ENCODE results near the gene MYH6. TPM values are rescaled to one million over a fixed set of nuclear protein-coding genes. Genes with fewer than 3 reads are reported as not detected.

Gene MYH6
- total RNA-seq, 1 experiment from 2014 or later, result not detected

DNA sequence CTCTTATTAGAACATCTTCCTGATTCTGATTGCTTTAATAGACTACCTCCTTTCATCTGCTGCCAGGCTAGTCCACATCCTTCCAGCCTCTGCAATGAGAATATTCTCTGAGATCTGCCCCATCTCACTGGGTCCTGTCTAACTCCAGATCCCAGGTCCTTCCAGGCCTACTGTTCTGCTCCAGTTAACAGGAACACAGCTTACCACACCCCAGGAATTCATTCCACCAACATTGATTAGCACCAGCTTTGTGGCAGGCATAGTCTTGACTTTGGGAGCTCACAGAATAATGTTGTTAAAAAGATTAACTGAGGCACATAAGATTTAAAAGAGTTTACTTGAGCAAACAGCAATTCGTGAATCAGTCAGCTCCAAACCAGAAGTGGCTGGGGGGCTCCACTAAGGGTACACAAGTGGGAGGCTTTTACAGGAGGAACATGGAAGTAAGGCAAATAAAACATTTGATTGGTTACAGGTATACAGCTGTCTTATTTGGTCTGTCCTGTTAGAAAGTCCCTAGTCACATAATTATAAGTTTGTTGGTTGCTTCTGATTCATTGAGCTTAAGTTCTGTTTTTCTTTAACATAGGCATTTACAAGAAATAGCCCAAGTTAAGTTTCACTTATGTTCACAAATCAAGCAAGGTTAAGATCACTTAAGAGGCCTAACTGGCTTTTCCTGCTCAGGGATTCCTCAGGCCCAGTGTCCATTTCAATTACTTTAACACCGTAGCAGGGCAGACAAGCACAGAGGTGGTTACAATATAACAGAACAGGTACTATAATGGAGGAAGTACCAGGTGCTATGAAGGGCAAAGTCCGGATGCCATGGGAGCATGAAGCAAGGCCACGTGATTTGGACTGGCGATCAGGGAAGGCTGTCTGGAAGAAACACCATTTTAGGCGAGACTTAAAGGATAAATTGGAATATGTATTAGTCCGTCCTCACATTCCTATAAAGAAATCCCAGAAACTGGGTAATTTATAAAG, 39.6 kb upstream of the MYH6 start:
- intact Hi-C loops (cut with micrococcal nuclease; ENCODE audit: unreplicated experiment), result no loop called here
- POLR2A ChIA-PET (ENCODE audit: low non-redundant PET), result no interaction called here
- no peaks in the 10 kb centered on the region for H3K36me3 ChIP-seq (ENCODE audit: insufficient read depth, low read length, poor library complexity, severe bottlenecking)
- no peaks in the 10 kb centered on the region for H3K27me3 ChIP-seq (replicated peaks; ENCODE audit: insufficient read depth, low read depth, low read length, poor library complexity)
- no peak for DNase-seq (ENCODE audit: low spot score)
- CTCF ChIA-PET, result no interaction called here
- H3K4me1 ChIP-seq (ENCODE audit: insufficient read depth, low read length, poor library complexity, severe bottlenecking), result no peaks in the 10 kb centered on the region
- no peak overlapping the region for H3K4me3 ChIP-seq (ENCODE audit: low read depth, low read length, poor library complexity, severe bottlenecking)
- H3K27ac ChIP-seq (ENCODE audit: low read depth, low read length, poor library complexity, severe bottlenecking), result no peak overlapping the region
- BruUV-seq (replicated peaks), result no TSS peak
- TF ChIP-seq, protein P1, sequence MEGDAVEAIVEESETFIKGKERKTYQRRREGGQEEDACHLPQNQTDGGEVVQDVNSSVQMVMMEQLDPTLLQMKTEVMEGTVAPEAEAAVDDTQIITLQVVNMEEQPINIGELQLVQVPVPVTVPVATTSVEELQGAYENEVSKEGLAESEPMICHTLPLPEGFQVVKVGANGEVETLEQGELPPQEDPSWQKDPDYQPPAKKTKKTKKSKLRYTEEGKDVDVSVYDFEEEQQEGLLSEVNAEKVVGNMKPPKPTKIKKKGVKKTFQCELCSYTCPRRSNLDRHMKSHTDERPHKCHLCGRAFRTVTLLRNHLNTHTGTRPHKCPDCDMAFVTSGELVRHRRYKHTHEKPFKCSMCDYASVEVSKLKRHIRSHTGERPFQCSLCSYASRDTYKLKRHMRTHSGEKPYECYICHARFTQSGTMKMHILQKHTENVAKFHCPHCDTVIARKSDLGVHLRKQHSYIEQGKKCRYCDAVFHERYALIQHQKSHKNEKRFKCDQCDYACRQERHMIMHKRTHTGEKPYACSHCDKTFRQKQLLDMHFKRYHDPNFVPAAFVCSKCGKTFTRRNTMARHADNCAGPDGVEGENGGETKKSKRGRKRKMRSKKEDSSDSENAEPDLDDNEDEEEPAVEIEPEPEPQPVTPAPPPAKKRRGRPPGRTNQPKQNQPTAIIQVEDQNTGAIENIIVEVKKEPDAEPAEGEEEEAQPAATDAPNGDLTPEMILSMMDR (conservative IDR thresholded peaks at IDR 0.05; ENCODE audit: low read depth, low read length), result no peak
- TF ChIP-seq EZH2 (IDR thresholded peaks at IDR 0.05; ENCODE audit: borderline replicate concordance, low read depth, low read length, poor library complexity, severe bottlenecking), result no peak
- H3K9me3 ChIP-seq (ENCODE audit: low read depth, low read length, poor library complexity, severe bottlenecking), result no peaks in the 10 kb centered on the region

DNA sequence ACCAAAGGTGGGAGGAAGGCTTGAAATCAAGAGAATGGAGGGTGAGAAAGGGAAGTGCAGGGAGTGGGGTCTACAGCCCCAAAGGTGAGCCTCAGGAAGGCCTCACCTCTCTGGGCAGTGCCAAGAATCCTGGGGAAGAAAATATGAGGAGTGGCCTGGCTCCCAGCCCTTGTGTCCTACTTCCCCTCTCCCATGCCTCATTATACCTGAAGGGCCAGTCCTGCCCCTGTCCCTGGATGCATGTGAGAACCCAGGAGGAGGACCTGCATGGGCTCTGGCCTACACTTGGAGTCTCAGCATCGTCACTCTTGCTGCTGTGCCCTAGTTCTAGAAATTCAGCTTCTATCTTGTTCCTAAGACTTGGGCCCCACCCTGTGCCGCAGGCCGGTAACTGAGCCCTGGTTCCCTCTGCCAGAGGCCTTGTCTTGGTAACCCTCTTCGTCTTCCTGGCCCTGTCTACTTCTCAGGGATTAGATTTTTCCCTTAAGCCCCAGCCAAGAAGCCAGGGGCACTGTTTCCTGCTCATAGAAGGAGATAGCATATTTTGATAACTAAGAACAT, 38.3 kb upstream of the MYH6 start:
- TF ChIP-seq EZH2 (IDR thresholded peaks at IDR 0.05; ENCODE audit: borderline replicate concordance, low read depth, low read length, poor library complexity, severe bottlenecking), result no peak
- TF ChIP-seq, protein P1 (conservative IDR thresholded peaks at IDR 0.05; ENCODE audit: low read depth, low read length), result no peak
- H3K4me3 ChIP-seq (ENCODE audit: low read depth, low read length, poor library complexity, severe bottlenecking), result no peak overlapping the region
- no peaks in the 10 kb centered on the region for H3K4me1 ChIP-seq (ENCODE audit: insufficient read depth, low read length, poor library complexity, severe bottlenecking)
- no peak overlapping the region for H3K27ac ChIP-seq (ENCODE audit: low read depth, low read length, poor library complexity, severe bottlenecking)
- intact Hi-C loops (cut with micrococcal nuclease; ENCODE audit: unreplicated experiment), result no loop called here
- H3K9me3 ChIP-seq (ENCODE audit: low read depth, low read length, poor library complexity, severe bottlenecking), result no peaks in the 10 kb centered on the region
- no peak for DNase-seq (ENCODE audit: low spot score)
- no peaks in the 10 kb centered on the region for H3K27me3 ChIP-seq (replicated peaks; ENCODE audit: insufficient read depth, low read depth, low read length, poor library complexity)
- no peaks in the 10 kb centered on the region for H3K36me3 ChIP-seq (ENCODE audit: insufficient read depth, low read length, poor library complexity, severe bottlenecking)
- ChIA-PET CTCF (no interaction called here), POLR2A (ENCODE audit: low non-redundant PET) (no interaction called here)
- BruUV-seq (replicated peaks), result no TSS peak

DNA sequence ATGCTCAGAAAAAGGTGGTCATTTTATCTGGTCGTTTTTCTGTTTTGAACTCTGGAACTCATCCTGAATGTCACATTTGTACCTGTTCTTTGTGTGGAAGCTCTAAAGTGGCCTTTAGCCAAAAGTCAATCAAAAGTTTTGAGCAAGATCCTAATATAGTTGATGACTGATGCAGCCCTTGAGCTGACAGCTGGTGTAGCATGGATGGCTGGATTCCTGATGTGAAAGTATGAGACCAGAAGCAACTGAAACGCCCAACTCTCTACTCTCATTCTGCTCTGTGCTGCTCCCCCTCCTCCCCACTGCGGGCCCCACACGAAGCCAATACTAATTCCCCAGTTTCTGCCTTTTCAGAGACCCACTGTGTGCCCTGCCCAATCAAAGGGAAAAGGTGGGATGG, 37.7 kb upstream of the MYH6 start:
- H3K36me3 ChIP-seq (ENCODE audit: insufficient read depth, low read length, poor library complexity, severe bottlenecking), result no peaks in the 10 kb centered on the region
- intact Hi-C loops (cut with micrococcal nuclease; ENCODE audit: unreplicated experiment), result no loop called here
- no peaks in the 10 kb centered on the region for H3K27me3 ChIP-seq (replicated peaks; ENCODE audit: insufficient read depth, low read depth, low read length, poor library complexity)
- CTCF ChIA-PET, result no interaction called here
- POLR2A ChIA-PET (ENCODE audit: low non-redundant PET), result no interaction called here
- DNase-seq (ENCODE audit: low spot score), result no peak
- no peaks in the 10 kb centered on the region for H3K9me3 ChIP-seq (ENCODE audit: low read depth, low read length, poor library complexity, severe bottlenecking)
- no TSS peak for BruUV-seq (replicated peaks)
- H3K4me3 ChIP-seq (ENCODE audit: low read depth, low read length, poor library complexity, severe bottlenecking), result no peak overlapping the region
- TF ChIP-seq, protein P1 (conservative IDR thresholded peaks at IDR 0.05; ENCODE audit: low read depth, low read length), result no peak
- no peak for TF ChIP-seq EZH2 (IDR thresholded peaks at IDR 0.05; ENCODE audit: borderline replicate concordance, low read depth, low read length, poor library complexity, severe bottlenecking)
- no peak overlapping the region for H3K27ac ChIP-seq (ENCODE audit: low read depth, low read length, poor library complexity, severe bottlenecking)
- H3K4me1 ChIP-seq (ENCODE audit: insufficient read depth, low read length, poor library complexity, severe bottlenecking), result no peaks in the 10 kb centered on the region

All from A673 (cell line).